Neural cell (in vitro differentiated cells): ENCODE measurements around the gene NRCAM. TPM values are rescaled to one million over a fixed set of nuclear protein-coding genes. Genes with fewer than 3 reads are reported as not detected.

Experiments used
- H2AFZ ChIP-seq: fragments of 200-600, 300-800 bp; sonication (generic), shearing (Covaris generic); 2 replicates; pipeline ENCODE4 v1.6.0; 2014; ENCODE audit warnings: low read depth, mild to moderate bottlenecking, antibody characterized with exemption, low read length, moderate library complexity
- H3F3A ChIP-seq: fragments of 200-600 bp; shearing (Covaris generic); 2 replicates; pipeline ENCODE4 v1.6.1; 2016; ENCODE audit warnings: mild to moderate bottlenecking, moderate library complexity, mixed read lengths, antibody characterized with exemption, low read length; ENCODE audit not compliant: insufficient read depth, poor library complexity, severe bottlenecking
- H3K27ac ChIP-seq: fragments of 200-600, 300-800 bp; sonication (generic), shearing (Covaris generic); 2 replicates; pipeline ENCODE4 v1.5.1; 2014; ENCODE audit warnings: mild to moderate bottlenecking, low read length, moderate library complexity
- H3K27me3 ChIP-seq: fragments of 300-800, 200-600 bp; sonication (generic), shearing (Covaris generic); 2 replicates; pipeline ENCODE4 v1.6.0; 2014; ENCODE audit warnings: mild to moderate bottlenecking, low read depth, low read length, moderate library complexity; ENCODE audit not compliant: insufficient read depth
- H3K36me3 ChIP-seq: fragments of 300-800, 200-600 bp; sonication (generic), shearing (Covaris generic); 2 replicates; pipeline ENCODE4 v1.5.1; 2014; ENCODE audit warnings: mild to moderate bottlenecking, antibody characterized with exemption, low read length, moderate library complexity; ENCODE audit not compliant: insufficient read depth
- H3K4me2 ChIP-seq: fragments of 300-800, 200-600 bp; sonication (generic), shearing (Covaris generic); 2 replicates; pipeline ENCODE4 v1.6.0; 2014; ENCODE audit warnings: mild to moderate bottlenecking, low read length
- H3K4me3 ChIP-seq: fragments of 300-800, 200-600 bp; sonication (generic), shearing (Covaris generic); 2 replicates; pipeline ENCODE4 v1.5.1; 2014; ENCODE audit warnings: mild to moderate bottlenecking, low read length, moderate library complexity
- H3K79me2 ChIP-seq: fragments of 200-600 bp; shearing (Covaris generic); replicated peaks from 2 replicates; pipeline ENCODE4 v1.6.0; 2014; ENCODE audit warnings: mild to moderate bottlenecking, low read length, moderate library complexity; ENCODE audit not compliant: insufficient read depth
- H3K9ac ChIP-seq: fragments of 300-800, 200-600 bp; sonication (generic), shearing (Covaris generic); 2 replicates; pipeline ENCODE4 v1.6.1; 2016; ENCODE audit warnings: mild to moderate bottlenecking, low read length, mixed read lengths
- H3K9me2 ChIP-seq: fragments of 200-600 bp; shearing (Covaris generic); 2 replicates; pipeline ENCODE4 v1.6.1; 2016; ENCODE audit warnings: mild to moderate bottlenecking, low read length, mixed read lengths; ENCODE audit not compliant: insufficient read depth
- H3K9me3 ChIP-seq: fragments of 200-600, 300-800 bp; sonication (generic), shearing (Covaris generic); 2 replicates; pipeline ENCODE4 v1.6.1; 2016; ENCODE audit warnings: mild to moderate bottlenecking, mixed run types, low read length, moderate library complexity, mixed read lengths
- H4K20me1 ChIP-seq: fragments of 200-600 bp; shearing (Covaris generic); 2 replicates; pipeline ENCODE4 v1.6.1; 2016; ENCODE audit warnings: mild to moderate bottlenecking, mixed run types; ENCODE audit not compliant: insufficient read depth
- CTCF ChIP-seq: fragments of 450-650 bp; IDR thresholded peaks from 2 replicates; pipeline ENCODE4 v1.5.1; 2014; ENCODE audit warnings: antibody characterized with exemption, mild to moderate bottlenecking, moderate library complexity; ENCODE audit not compliant: poor library complexity, severe bottlenecking
- EP300 ChIP-seq: fragments of 450-650 bp; conservative IDR thresholded peaks from 2 replicates; pipeline ENCODE4 v1.6.1; 2014; ENCODE audit warnings: antibody characterized with exemption, mild to moderate bottlenecking, moderate library complexity; ENCODE audit not compliant: poor library complexity, severe bottlenecking
- EZH2 ChIP-seq: fragments of 200-600, 300-800 bp; shearing (Covaris generic), sonication (generic); IDR thresholded peaks from 2 replicates; pipeline ENCODE4 v1.6.1; 2014; ENCODE audit warnings: antibody characterized with exemption, low read length, borderline replicate concordance, mild to moderate bottlenecking; ENCODE audit not compliant: insufficient read depth, poor library complexity, severe bottlenecking
- MXI1 ChIP-seq: fragments of 450-650 bp; conservative IDR thresholded peaks from 2 replicates; pipeline ENCODE4 v1.6.1; 2014; ENCODE audit warnings: antibody characterized with exemption, mild to moderate bottlenecking; ENCODE audit not compliant: poor library complexity, severe bottlenecking
- POLR2AphosphoS5 ChIP-seq: IDR thresholded peaks from 2 replicates; pipeline ENCODE4 v1.6.1; 2012
- RAD21 ChIP-seq: fragments of 450-650 bp; conservative IDR thresholded peaks from 2 replicates; pipeline ENCODE4 v1.6.1; 2014; ENCODE audit warnings: antibody characterized with exemption, mild to moderate bottlenecking, moderate library complexity
- REST ChIP-seq: IDR thresholded peaks from 2 replicates; pipeline ENCODE4 v1.6.1; 2012; ENCODE audit warnings: borderline replicate concordance
- SMC3 ChIP-seq: fragments of 450-650 bp; conservative IDR thresholded peaks from 2 replicates; pipeline ENCODE4 v1.6.1; 2014; ENCODE audit warnings: antibody characterized with exemption, mild to moderate bottlenecking, moderate library complexity; ENCODE audit not compliant: poor library complexity
- TAF1 ChIP-seq: IDR thresholded peaks from 2 replicates; pipeline ENCODE4 v1.6.1; 2012; ENCODE audit warnings: low read depth
- polyA plus RNA-seq: library from polyadenylated mRNA; depleted of rRNA; stranded (reverse); fragments of >200 nt; gene quantifications from 2 replicates; pipeline ENCODE4 v1.2.3, GENCODE V29; 2014

The NRCAM gene
- polyA plus RNA-seq, 1 donor from 2014 or later: 90.9 TPM

DNA sequence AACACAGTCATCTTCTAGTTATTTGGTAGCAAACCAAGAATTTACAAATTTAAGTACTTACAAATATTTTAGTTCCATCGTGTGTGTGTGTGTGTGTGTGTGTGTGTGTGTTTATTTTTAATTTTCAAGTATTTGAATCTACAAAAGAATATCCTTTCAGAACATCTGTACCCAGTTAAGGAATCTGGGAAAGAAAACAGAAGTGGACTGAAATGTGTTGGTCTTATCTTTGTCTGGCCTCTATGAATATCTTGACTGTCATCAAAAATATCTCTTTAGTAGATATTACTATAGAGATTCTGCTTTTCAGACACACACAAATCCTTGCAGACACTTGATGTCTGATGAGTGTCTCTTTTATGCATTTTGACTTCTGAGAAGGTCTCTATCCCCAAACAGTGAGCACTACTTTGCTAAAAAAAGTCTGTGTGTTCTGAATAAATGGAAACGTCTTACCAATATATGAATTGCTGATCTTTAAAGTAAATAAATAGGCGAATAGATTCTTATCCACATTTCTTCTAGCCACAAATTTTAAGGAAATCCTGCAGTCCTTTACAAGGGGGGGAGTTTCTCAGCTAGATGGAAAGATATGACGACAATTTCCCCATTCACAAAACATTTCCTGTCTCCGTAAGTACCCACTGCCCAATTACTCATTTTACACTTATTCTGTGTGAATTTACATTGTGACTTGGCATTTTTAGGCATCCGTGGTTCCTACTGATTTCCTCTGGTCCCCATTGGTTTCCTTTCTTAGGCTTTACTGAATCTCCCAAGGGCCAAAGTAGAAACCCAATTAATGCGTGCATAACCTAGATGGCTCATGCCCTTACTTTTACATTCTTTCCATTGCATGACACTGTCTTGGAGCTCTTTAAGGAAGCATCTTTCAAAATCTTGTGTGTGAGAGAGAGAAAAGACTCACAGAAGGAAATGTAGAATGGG is 36.0 kb downstream of the NRCAM start:
- H3K9ac ChIP-seq: no peak overlapping the region
- H3F3A ChIP-seq: peaks cover 4% of the 10 kb centered on the region
- H3K36me3 ChIP-seq: no peaks in the 10 kb centered on the region
- H3K27ac ChIP-seq: no peak overlapping the region
- H3K4me3 ChIP-seq: no peak overlapping the region
- TF ChIP-seq MXI1: no peak
- TF ChIP-seq SMC3: no peak
- no peak for TF ChIP-seq RAD21
- TF ChIP-seq CTCF: no peak
- TF ChIP-seq REST: no peak
- TF ChIP-seq POLR2AphosphoS5: no peak
- TF ChIP-seq EP300: no peak
- no peak for TF ChIP-seq TAF1
- TF ChIP-seq EZH2: no peak
- no peaks in the 10 kb centered on the region for H3K9me2 ChIP-seq
- no peaks in the 10 kb centered on the region for H4K20me1 ChIP-seq
- no peak overlapping the region for H2AFZ ChIP-seq
- H3K9me3 ChIP-seq: no peaks in the 10 kb centered on the region
- H3K27me3 ChIP-seq: no peaks in the 10 kb centered on the region
- peaks cover 28% of the 10 kb centered on the region for H3K79me2 ChIP-seq
- no peak overlapping the region for H3K4me2 ChIP-seq

- H3K36me3 ChIP-seq: no peaks in the 10 kb centered on the region
- no peak overlapping the region for H3K9ac ChIP-seq
- no peaks in the 10 kb centered on the region for H3K27me3 ChIP-seq
Observed at GRCh38 chr7:108418946-108419345, 37.3 kb downstream of the NRCAM start.

More at GRCh38 chr7:108418946-108419345, 37.3 kb downstream of the NRCAM start:
- Histone ChIP-seq H4K20me1 (no peaks in the 10 kb centered on the region), H3K4me3 (no peak overlapping the region), H3F3A (peaks cover 4% of the 10 kb centered on the region), H2AFZ (no peak overlapping the region), H3K27ac (no peak overlapping the region), H3K9me3 (no peaks in the 10 kb centered on the region), H3K79me2 (peaks cover 27% of the 10 kb centered on the region), H3K4me2 (no peak overlapping the region), H3K9me2 (no peaks in the 10 kb centered on the region)
- TF ChIP-seq REST: no peak
- TF ChIP-seq EZH2: no peak
- no peak for TF ChIP-seq TAF1
- no peak for TF ChIP-seq EP300
- no peak for TF ChIP-seq MXI1
- no peak for TF ChIP-seq RAD21
- no peak for TF ChIP-seq POLR2AphosphoS5
- TF ChIP-seq CTCF: no peak
- no peak for TF ChIP-seq SMC3
